Measurements from ENCODE around the gene KRT71. TPM values are rescaled to one million over a fixed set of nuclear protein-coding genes. Genes with fewer than 3 reads are reported as not detected.
A peak's percentile ranks its signal among the peaks of the same experiment; 100 is the strongest.

The KRT71 gene
- total RNA-seq, 1 experiment from 2014 or later, result not detected

DNA sequence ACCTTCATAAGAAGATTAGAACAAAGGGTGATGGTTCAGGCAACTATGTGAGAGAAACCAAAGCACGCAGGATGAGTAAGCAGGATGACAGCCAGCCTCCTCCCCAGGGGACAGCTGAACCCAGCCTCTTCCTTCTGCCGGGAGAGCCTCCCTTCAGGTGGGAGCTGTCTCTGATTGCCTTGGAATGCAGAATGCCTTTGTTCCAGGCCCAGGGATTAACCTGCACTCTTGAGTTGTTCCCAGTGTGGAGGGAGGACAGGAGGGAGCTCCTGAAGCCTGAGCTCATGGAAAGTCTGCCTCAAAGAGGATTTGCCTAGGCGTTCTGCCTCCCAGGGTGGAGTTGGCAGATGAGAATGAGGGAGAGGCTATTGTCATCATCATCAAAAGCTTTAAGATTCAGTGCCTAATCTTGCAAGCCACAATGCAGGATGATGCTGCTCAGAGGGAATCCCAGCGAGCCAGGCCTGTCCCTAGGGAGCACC lies 56.3 kb downstream of the KRT71 start (continued):
- TF ChIP-seq, protein P1, sequence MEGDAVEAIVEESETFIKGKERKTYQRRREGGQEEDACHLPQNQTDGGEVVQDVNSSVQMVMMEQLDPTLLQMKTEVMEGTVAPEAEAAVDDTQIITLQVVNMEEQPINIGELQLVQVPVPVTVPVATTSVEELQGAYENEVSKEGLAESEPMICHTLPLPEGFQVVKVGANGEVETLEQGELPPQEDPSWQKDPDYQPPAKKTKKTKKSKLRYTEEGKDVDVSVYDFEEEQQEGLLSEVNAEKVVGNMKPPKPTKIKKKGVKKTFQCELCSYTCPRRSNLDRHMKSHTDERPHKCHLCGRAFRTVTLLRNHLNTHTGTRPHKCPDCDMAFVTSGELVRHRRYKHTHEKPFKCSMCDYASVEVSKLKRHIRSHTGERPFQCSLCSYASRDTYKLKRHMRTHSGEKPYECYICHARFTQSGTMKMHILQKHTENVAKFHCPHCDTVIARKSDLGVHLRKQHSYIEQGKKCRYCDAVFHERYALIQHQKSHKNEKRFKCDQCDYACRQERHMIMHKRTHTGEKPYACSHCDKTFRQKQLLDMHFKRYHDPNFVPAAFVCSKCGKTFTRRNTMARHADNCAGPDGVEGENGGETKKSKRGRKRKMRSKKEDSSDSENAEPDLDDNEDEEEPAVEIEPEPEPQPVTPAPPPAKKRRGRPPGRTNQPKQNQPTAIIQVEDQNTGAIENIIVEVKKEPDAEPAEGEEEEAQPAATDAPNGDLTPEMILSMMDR (IDR thresholded peaks at IDR 0.05 in 2 of 3, conservative IDR thresholded peaks at IDR 0.05 in 1 of 3; ENCODE audit: borderline replicate concordance in 1 of 3, insufficient read depth in 1 of 3, low read depth in 2 of 3, low read length in 2 of 3), result no peak
- TF ChIP-seq ZFX (IDR thresholded peaks at IDR 0.05), result no peak

DNA sequence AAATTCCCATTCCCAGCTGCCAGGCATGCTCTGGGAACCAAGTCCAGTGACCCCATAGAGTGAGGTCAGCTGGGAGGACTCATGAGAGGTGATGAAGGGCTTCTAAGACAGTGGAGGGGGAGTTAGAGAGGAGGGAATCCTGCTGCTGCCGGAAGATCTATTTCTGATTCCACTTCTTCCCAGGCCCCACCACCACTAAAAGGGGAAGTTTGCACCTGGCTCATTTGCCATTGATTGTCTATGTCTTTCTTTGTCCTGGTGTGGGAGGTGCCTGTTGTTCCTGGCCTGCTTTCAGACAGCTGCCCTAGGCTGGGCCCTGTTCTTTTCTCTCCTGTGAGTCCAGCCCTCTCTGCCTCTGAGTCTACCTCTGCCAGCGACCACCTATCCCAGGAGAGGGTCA lies 56.9 kb downstream of the KRT71 start:
- peak overlapping the region in 1 of 2 experiments; percentile 30; a peak in 1 of 4 replicates for H3K4me3 ChIP-seq (replicated peaks in 1 of 2; ENCODE audit: low read depth in 1 of 2, low read length in 2 of 2)
- H4K20me1 ChIP-seq (ENCODE audit: insufficient read depth), result no peaks in the 10 kb centered on the region
- BruUV-seq (replicated peaks), result no TSS peak
- ATAC-seq, result peak; percentile 64
- H3K9me3 ChIP-seq (ENCODE audit: control insufficient read depth in 1 of 2, insufficient read depth in 1 of 2, low read depth in 1 of 2, low read length in 2 of 2), result no peaks in the 10 kb centered on the region
- intact Hi-C loops (cut with micrococcal nuclease), result no loop called here
- ChIA-PET RAD21 (ENCODE audit: low non-redundant PET in 1 of 2, low total read pairs in 2 of 2, uncharacterized antibody in 2 of 2, unreplicated experiment in 2 of 2) (no interaction called here), CTCF (no interaction called here), POLR2A (no interaction called here)
- H3K9me2 ChIP-seq (ENCODE audit: insufficient read depth), result no peaks in the 10 kb centered on the region
- no peak overlapping the region for H2AFZ ChIP-seq (ENCODE audit: low read depth, low read length, poor library complexity, severe bottlenecking)
- no peak for TF ChIP-seq JUND (IDR thresholded peaks at IDR 0.05)
- TF ChIP-seq RAD21 (IDR thresholded peaks at IDR 0.05; ENCODE audit: low read depth), result no peak
- TF ChIP-seq TCF7L2 (IDR thresholded peaks at IDR 0.05; ENCODE audit: borderline replicate concordance, extremely low read depth, insufficient read depth, insufficient read length), result no peak
- no peak for TF ChIP-seq SIN3A (IDR thresholded peaks at IDR 0.05; ENCODE audit: low read depth)
- TF ChIP-seq, protein P1 (IDR thresholded peaks at IDR 0.05 in 2 of 3, conservative IDR thresholded peaks at IDR 0.05 in 1 of 3; ENCODE audit: borderline replicate concordance in 1 of 3, insufficient read depth in 1 of 3, low read depth in 2 of 3, low read length in 2 of 3), result no peak
- H3K27me3 ChIP-seq (ENCODE audit: insufficient read depth, low read length), result no peaks in the 10 kb centered on the region
- no peaks in the 10 kb centered on the region for H3K36me3 ChIP-seq (ENCODE audit: control insufficient read depth in 1 of 2, insufficient read depth in 2 of 2, low read length in 2 of 2)
- peak overlapping the region; percentile 73 for H3K4me2 ChIP-seq (ENCODE audit: low read length)
- H3K9ac ChIP-seq (ENCODE audit: low read length), result peak overlapping the region; percentile 59
- H3K4me1 ChIP-seq (ENCODE audit: control insufficient read depth in 1 of 2, insufficient read depth in 2 of 2, low read length in 2 of 2), result peaks cover 29 to 72% of the 10 kb centered on the region in 2 experiments
- peak overlapping the region; percentile 80 for H3K27ac ChIP-seq (ENCODE audit: low read depth, low read length)
- no peak for DNase-seq (ENCODE audit: low read depth, low spot score)
- no peaks in the 10 kb centered on the region for H3K79me2 ChIP-seq (ENCODE audit: insufficient read depth, low read length)
